HG03135 (cell line): ENCODE data around the gene ACP5.
A peak's percentile ranks its signal among the peaks of the same experiment; 100 is the strongest.
"Not testable (repeated sequence)": the region's sequence is repeated elsewhere in the genome, so short reads cannot be mapped to it uniquely, and the experiment has no call there.

Experiments
- ATAC-seq: cut with Tn5 transposase; IDR thresholded peaks from one replicate; pipeline ENCODE4 v1.9.1; 2021; ENCODE audit warnings: mild to moderate bottlenecking, moderate library complexity; ENCODE audit not compliant: unreplicated experiment

Gene ACP5

GRCh38 chr19:11577451-11578257 is at the start of gene ACP5:
Gene ACP5 (minus strand): TSS chr19:11577645. CDS start chr19:11577317, 328 bp downstream.
- no peak for ATAC-seq

GRCh38 chr19:11626252-11626651 is 48.8 kb upstream of the ACP5 start:
- no peak for ATAC-seq

GRCh38 chr19:11624069-11624463 is 46.6 kb upstream of the ACP5 start:
- ATAC-seq = no peak

GRCh38 chr19:11622401-11622800 is 45.0 kb upstream of the ACP5 start:
- not testable (repeated sequence) for ATAC-seq

GRCh38 chr19:11620553-11620952 is 43.1 kb upstream of the ACP5 start:
- ATAC-seq = no peak

GRCh38 chr19:11617180-11618062 is 40.0 kb upstream of the ACP5 start:
- ATAC-seq = no peak

GRCh38 chr19:11612816-11613511 is 35.5 kb upstream of the ACP5 start:
- no peak for ATAC-seq

- no peak for ATAC-seq
Measured at GRCh38 chr19:11611730-11612129, 34.3 kb upstream of the ACP5 start.

- ATAC-seq = no peak
Measured at GRCh38 chr19:11606484-11606883, 29.0 kb upstream of the ACP5 start.

GRCh38 chr19:11599704-11600103 is 22.3 kb upstream of the ACP5 start:
- not testable (repeated sequence) for ATAC-seq

GRCh38 chr19:11598746-11599145 is 21.3 kb upstream of the ACP5 start:
- no peak for ATAC-seq

- no peak for ATAC-seq
Measured at GRCh38 chr19:11598103-11598483, 20.6 kb upstream of the ACP5 start.

- peak; percentile 97 for ATAC-seq
Measured at GRCh38 chr19:11597202-11598102, 20.0 kb upstream of the ACP5 start, which contains the start of gene ZNF627. Gene ZNF627 (plus strand): TSS chr19:11597483. CDS start chr19:11597628, 145 bp downstream.

GRCh38 chr19:11596156-11596555 is 18.7 kb upstream of the ACP5 start:
- ATAC-seq = no peak

GRCh38 chr19:11594084-11594483 is 16.6 kb upstream of the ACP5 start:
- ATAC-seq = no peak

- ATAC-seq = no peak
Measured at GRCh38 chr19:11587975-11588631, 10.7 kb upstream of the ACP5 start.

- no peak for ATAC-seq
Measured at GRCh38 chr19:11587302-11587974, 10.0 kb upstream of the ACP5 start.

GRCh38 chr19:11586331-11586730 is 8.9 kb upstream of the ACP5 start:
- ATAC-seq = no peak

GRCh38 chr19:11581740-11582139 is 4.3 kb upstream of the ACP5 start:
- ATAC-seq = peak; percentile 68
